Measurements from ENCODE around the gene SMPX. TPM values are rescaled to one million over a fixed set of nuclear protein-coding genes. Genes with fewer than 3 reads are reported as not detected.

Gene SMPX
- polyA plus RNA-seq, 1 of the 3 experiments (the other 2 are of a cell fraction) = not detected

- Histone ChIP-seq H3K9me3 (no peaks in the 10 kb centered on the region), H3K27me3 (ENCODE audit: insufficient read depth) (no peaks in the 10 kb centered on the region; the same call in 1 of the 2 replicates), H3F3A (replicated peaks; ENCODE audit: insufficient read depth) (no peaks in the 10 kb centered on the region), H4K20me1 (ENCODE audit: insufficient read depth) (no peaks in the 10 kb centered on the region), H3K79me2 (ENCODE audit: insufficient read depth) (no peaks in the 10 kb centered on the region), H3K36me3 (replicated peaks in 1 of 2; ENCODE audit: control insufficient read depth in 1 of 2, insufficient read depth in 2 of 2, low read length in 1 of 2) (no peaks in the 10 kb centered on the region), H3K4me2 (no peak overlapping the region), H2AFZ (ENCODE audit: low read depth) (no peak overlapping the region), H3K4me1 (ENCODE audit: control insufficient read depth in 1 of 2, insufficient read depth in 2 of 2, low read depth in 1 of 2, low read length in 1 of 2) (no peaks in the 10 kb centered on the region), H3K27ac (ENCODE audit: low read depth in 2 of 2, low read length in 1 of 2) (no peak overlapping the region), H3K4me3 (ENCODE audit: low read depth in 2 of 2, low read length in 1 of 2) (no peak overlapping the region), H3K9me2 (no peaks in the 10 kb centered on the region), H3K9ac (no peak overlapping the region)
- POLR2A ChIA-PET = no interaction called here
- CTCF ChIA-PET = no interaction called here
- TF ChIP-seq FOSL2 (IDR thresholded peaks at IDR 0.05; ENCODE audit: borderline replicate concordance, low read depth) = peak; percentile 21; the same call in 1 of the 2 replicates
- TF ChIP-seq YY1 (IDR thresholded peaks at IDR 0.05; ENCODE audit: low read depth) = no peak
- TF ChIP-seq SMC3 (IDR thresholded peaks at IDR 0.05; ENCODE audit: low read depth, low read length) = no peak
- TF ChIP-seq PBX3 (IDR thresholded peaks at IDR 0.05) = no peak
- WGBS (ENCODE audit: low lambda C conversion rate) = 36% methylated on average over 6 of the region's 6 CpGs
- no peak for DNase-seq
Measured at GRCh38 chrX:21798677-21799219, 40.8 kb upstream of the SMPX start.

- no peak for DNase-seq
- H3K79me2 ChIP-seq (ENCODE audit: insufficient read depth) = no peaks in the 10 kb centered on the region
- no peak overlapping the region for H3K27ac ChIP-seq (ENCODE audit: low read depth in 2 of 2, low read length in 1 of 2)
- no peak overlapping the region for H2AFZ ChIP-seq (ENCODE audit: low read depth)
- no peaks in the 10 kb centered on the region for H3F3A ChIP-seq (replicated peaks; ENCODE audit: insufficient read depth)
- H3K36me3 ChIP-seq (replicated peaks in 1 of 2; ENCODE audit: control insufficient read depth in 1 of 2, insufficient read depth in 2 of 2, low read length in 1 of 2) = no peaks in the 10 kb centered on the region
- H3K9me3 ChIP-seq = no peaks in the 10 kb centered on the region
- no peak overlapping the region for H3K9ac ChIP-seq
- no peaks in the 10 kb centered on the region for H3K4me1 ChIP-seq (ENCODE audit: control insufficient read depth in 1 of 2, insufficient read depth in 2 of 2, low read depth in 1 of 2, low read length in 1 of 2)
- no peak overlapping the region for H3K4me3 ChIP-seq (ENCODE audit: low read depth in 2 of 2, low read length in 1 of 2)
- peaks cover 28% of the 10 kb centered on the region; the same call in 1 of the 2 replicates for H3K27me3 ChIP-seq (ENCODE audit: insufficient read depth)
- POLR2A ChIA-PET = no interaction called here
- no peaks in the 10 kb centered on the region for H4K20me1 ChIP-seq (ENCODE audit: insufficient read depth)
- no peak overlapping the region for H3K4me2 ChIP-seq
- no peaks in the 10 kb centered on the region for H3K9me2 ChIP-seq
- 39% methylated on average over 1 of the region's 1 CpG for WGBS (ENCODE audit: low lambda C conversion rate)
- CTCF ChIA-PET = no interaction called here
- no peak for TF ChIP-seq GATA2 (CRISPR knock-in tag; IDR thresholded peaks at IDR 0.05)
Measured at GRCh38 chrX:21781976-21782375, 24.1 kb upstream of the SMPX start.

- no peaks in the 10 kb centered on the region for H3F3A ChIP-seq (replicated peaks; ENCODE audit: insufficient read depth)
- peaks cover 28% of the 10 kb centered on the region; the same call in 1 of the 2 replicates for H3K27me3 ChIP-seq (ENCODE audit: insufficient read depth)
- no peak overlapping the region for H3K4me3 ChIP-seq (ENCODE audit: low read depth in 2 of 2, low read length in 1 of 2)
- POLR2A ChIA-PET = no interaction called here
- no peaks in the 10 kb centered on the region for H3K36me3 ChIP-seq (replicated peaks in 1 of 2; ENCODE audit: control insufficient read depth in 1 of 2, insufficient read depth in 2 of 2, low read length in 1 of 2)
- no peak for DNase-seq
- H2AFZ ChIP-seq (ENCODE audit: low read depth) = no peak overlapping the region
- no peak overlapping the region for H3K9ac ChIP-seq
- no peaks in the 10 kb centered on the region for H3K9me3 ChIP-seq
- no peak for TF ChIP-seq TAF1 (IDR thresholded peaks at IDR 0.05; ENCODE audit: borderline replicate concordance, low read depth, low read length)
- TF ChIP-seq USF2 (IDR thresholded peaks at IDR 0.05; ENCODE audit: borderline replicate concordance, low read depth, low read length) = no peak
- TF ChIP-seq EZH2phosphoT487 (IDR thresholded peaks at IDR 0.05; ENCODE audit: borderline replicate concordance, low read depth) = no peak
- TF ChIP-seq RCOR1 (IDR thresholded peaks at IDR 0.05; ENCODE audit: low read length) = no peak
- no peak for TF ChIP-seq RXRA (IDR thresholded peaks at IDR 0.05; ENCODE audit: borderline replicate concordance, low read depth)
- TF ChIP-seq IRF3 (IDR thresholded peaks at IDR 0.05; ENCODE audit: low read depth, low read length) = no peak
- no peak for TF ChIP-seq PBX3 (IDR thresholded peaks at IDR 0.05)
- no peak for TF ChIP-seq CHD2 (IDR thresholded peaks at IDR 0.05; ENCODE audit: low read length, partially characterized antibody)
- no peak for TF ChIP-seq YY1 (IDR thresholded peaks at IDR 0.05; ENCODE audit: low read depth)
- TF ChIP-seq CTCF (IDR thresholded peaks at IDR 0.05) = no peak
- H3K4me1 ChIP-seq (ENCODE audit: control insufficient read depth in 1 of 2, insufficient read depth in 2 of 2, low read depth in 1 of 2, low read length in 1 of 2) = no peaks in the 10 kb centered on the region
- no peak overlapping the region for H3K4me2 ChIP-seq
- H4K20me1 ChIP-seq (ENCODE audit: insufficient read depth) = no peaks in the 10 kb centered on the region
- no peaks in the 10 kb centered on the region for H3K79me2 ChIP-seq (ENCODE audit: insufficient read depth)
- CTCF ChIA-PET = no interaction called here
- no peaks in the 10 kb centered on the region for H3K9me2 ChIP-seq
- no peak overlapping the region for H3K27ac ChIP-seq (ENCODE audit: low read depth in 2 of 2, low read length in 1 of 2)
- WGBS (ENCODE audit: low lambda C conversion rate) = 27% methylated on average over 1 of the region's 1 CpG
Measured at GRCh38 chrX:21781525-21781924, 23.6 kb upstream of the SMPX start.
